Thyroid gland (tissue), 4 donors: Measurements from ENCODE around the gene SFXN2. TPM values are rescaled to one million over a fixed set of nuclear protein-coding genes. Genes with fewer than 3 reads are reported as not detected.
A peak's percentile ranks its signal among the peaks of the same experiment; 100 is the strongest.

Experiments used
- DNase-seq, 2 donors: peaks; one replicate each; pipeline ENCODE4 v3.0.0-alpha.2; 2019
- H3K27ac ChIP-seq, 3 donors: fragments of 200-600 bp; sonication (generic); 1 replicate in 2 of 3; 2 replicates in 1 of 3; pipeline ENCODE4 v1.5.1; 2016 to 2019; ENCODE audit warnings: mild to moderate bottlenecking in 1 of 3, moderate library complexity in 1 of 3
- H3K27me3 ChIP-seq: fragments of 200-600 bp; sonication (generic); one replicate; pipeline ENCODE4 v1.5.1; 2019
- H3K36me3 ChIP-seq, 2 donors: fragments of 200-600 bp; sonication (generic); one replicate each; pipeline ENCODE4 v1.5.1; 2016 to 2019
- H3K4me1 ChIP-seq, 2 donors: fragments of 200-600 bp; sonication (generic); one replicate each; pipeline ENCODE4 v1.5.1; 2017 to 2019
- H3K4me3 ChIP-seq, 3 donors: fragments of 200-600 bp; sonication (generic); replicated peaks in 1 of 3; 1 replicate in 2 of 3; 2 replicates in 1 of 3; pipeline ENCODE4 v1.5.1; 2016; ENCODE audit warnings: mild to moderate bottlenecking in 1 of 3
- H3K9me3 ChIP-seq: fragments of 200-600 bp; sonication (generic); one replicate; pipeline ENCODE4 v1.5.1; 2017
- POLR2A ChIP-seq, 2 donors: fragments of 450-650 bp; IDR thresholded peaks; one replicate each; pipeline ENCODE4 v1.6.1; 2017; ENCODE audit warnings: antibody characterized with exemption in 2 of 2, mild to moderate bottlenecking in 2 of 2, moderate library complexity in 1 of 2
- WGBS, 2 donors: methylation state at CpG; one replicate each; pipeline ENCODE4 v1.1.5; 2017; 5-methylcytosine and 5-hydroxymethylcytosine counted together
- intact Hi-C: fragments of 100-400 bp; cut with DNase I; formaldehyde crosslinking; loops from one replicate; pipeline ENCODE4 v1.15.1; 2023
- total RNA-seq, 4 donors: library from RNA; depleted of rRNA; stranded (reverse); fragments of >200 nt; gene quantifications; one replicate each; pipeline ENCODE4 v1.2.3, GENCODE V29; 2016
- TF ChIP-seq, protein P1 (sequence below), 6 experiments: fragments of 200-600 bp in 3 of 6; fragments of 450-650 bp in 3 of 6; sonication (generic) in 3 of 6; IDR thresholded peaks; one replicate each; pipeline ENCODE4 v1.5.1; 2016 to 2019; ENCODE audit warnings: antibody characterized with exemption in 6 of 6, mild to moderate bottlenecking in 2 of 6, inconsistent platforms in 1 of 6, moderate library complexity in 1 of 6

Gene SFXN2
- total RNA-seq, 4 donors from 2014 or later, result 5.1 to 38.4 (median 20.9) TPM

DNA sequence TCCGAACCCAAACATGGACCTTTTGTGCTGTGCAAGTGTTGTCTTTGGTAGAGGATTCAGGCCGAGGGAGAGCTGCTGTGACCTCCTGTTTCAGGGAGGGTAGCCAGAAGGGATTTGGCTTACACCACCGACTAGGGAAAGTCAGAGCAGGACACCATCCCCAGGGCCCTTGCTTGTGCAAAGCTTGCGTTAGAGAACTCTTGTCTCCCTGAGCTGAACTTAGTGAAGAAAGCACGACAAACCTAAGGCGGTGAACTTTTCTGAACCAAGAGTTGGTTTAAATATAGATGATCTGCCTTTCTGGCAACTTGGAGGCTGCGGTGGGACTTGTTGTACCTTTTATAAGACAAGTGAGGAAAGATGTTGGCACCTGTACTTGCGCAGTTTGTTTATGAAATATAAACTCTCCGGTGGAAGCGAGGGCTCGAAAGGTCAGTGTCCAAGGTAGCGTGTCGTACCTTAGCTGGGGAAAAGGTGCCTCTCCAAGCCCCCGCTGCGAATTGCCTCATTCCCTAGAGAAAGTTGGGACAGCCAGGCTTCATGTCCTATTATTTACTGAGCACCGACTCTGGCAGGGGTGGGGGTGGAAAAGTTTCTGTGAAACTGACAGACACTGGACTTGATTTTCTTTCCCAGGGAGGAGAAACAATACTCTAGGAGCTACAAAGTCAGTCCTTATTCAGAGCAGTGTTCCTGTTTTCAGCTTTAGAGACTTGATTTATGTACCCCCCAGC is 60.9 kb downstream of the SFXN2 start:
- TF ChIP-seq, protein P1, sequence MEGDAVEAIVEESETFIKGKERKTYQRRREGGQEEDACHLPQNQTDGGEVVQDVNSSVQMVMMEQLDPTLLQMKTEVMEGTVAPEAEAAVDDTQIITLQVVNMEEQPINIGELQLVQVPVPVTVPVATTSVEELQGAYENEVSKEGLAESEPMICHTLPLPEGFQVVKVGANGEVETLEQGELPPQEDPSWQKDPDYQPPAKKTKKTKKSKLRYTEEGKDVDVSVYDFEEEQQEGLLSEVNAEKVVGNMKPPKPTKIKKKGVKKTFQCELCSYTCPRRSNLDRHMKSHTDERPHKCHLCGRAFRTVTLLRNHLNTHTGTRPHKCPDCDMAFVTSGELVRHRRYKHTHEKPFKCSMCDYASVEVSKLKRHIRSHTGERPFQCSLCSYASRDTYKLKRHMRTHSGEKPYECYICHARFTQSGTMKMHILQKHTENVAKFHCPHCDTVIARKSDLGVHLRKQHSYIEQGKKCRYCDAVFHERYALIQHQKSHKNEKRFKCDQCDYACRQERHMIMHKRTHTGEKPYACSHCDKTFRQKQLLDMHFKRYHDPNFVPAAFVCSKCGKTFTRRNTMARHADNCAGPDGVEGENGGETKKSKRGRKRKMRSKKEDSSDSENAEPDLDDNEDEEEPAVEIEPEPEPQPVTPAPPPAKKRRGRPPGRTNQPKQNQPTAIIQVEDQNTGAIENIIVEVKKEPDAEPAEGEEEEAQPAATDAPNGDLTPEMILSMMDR (IDR thresholded peaks at IDR 0.05), result no peak
- peak in 1 of 2 donors; percentile 49 for TF ChIP-seq POLR2A (IDR thresholded peaks at IDR 0.05)
- intact Hi-C loops, result no loop called here
- Histone ChIP-seq H3K27ac (peak overlapping the region; percentile 96 to 99 (median 98)), H3K27me3 (no peaks in the 10 kb centered on the region), H3K4me3 (peak overlapping the region in 1 of 3 donors; percentile 21), H3K36me3 (no peaks in the 10 kb centered on the region), H3K4me1 (peaks cover 85 to 94% of the 10 kb centered on the region in 2 donors), H3K9me3 (no peaks in the 10 kb centered on the region)
- 13 to 24% methylated on average over 15 to 16 of the region's 16 CpGs for WGBS, 2 donors
- peak; percentile 95 to 96 for DNase-seq

DNA sequence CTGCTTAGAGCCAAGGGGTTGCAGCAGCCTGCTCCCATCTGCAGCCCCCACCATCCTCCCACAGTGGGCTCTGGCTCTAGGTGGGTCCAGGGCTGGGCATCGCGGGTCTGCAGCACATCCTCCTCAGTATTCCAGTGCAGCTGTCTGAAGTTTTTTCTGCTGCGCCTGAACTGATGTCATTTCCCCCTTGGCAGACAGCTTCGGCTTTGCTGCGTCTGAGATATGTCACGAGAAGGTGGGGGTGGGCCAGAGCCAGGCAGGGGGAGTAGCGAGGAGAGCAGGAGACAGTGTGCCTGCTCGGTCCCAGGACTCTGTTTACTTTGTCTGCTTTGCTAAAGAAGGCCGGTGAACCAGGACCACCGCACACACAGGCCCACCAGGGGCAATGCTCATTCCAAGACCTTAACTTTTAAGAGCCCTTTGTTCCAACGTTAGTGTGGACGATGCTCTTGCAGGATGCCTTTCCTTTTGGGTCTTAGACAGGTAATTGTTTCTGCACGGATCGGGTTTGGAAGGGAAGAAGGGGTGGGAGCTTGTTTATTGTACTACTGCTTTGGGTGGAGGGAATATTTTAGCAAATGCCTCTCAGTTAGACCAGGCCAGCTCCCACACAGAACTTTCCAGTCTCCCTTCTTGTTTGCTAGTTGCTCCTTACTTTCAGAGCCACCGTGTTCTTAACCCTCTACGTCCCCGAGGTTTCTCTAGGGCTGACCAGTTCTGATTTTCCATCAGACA is 61.7 kb downstream of the SFXN2 start:
- 5 to 8% methylated on average over 16 to 17 of the region's 17 CpGs for WGBS, 2 donors
- H3K9me3 ChIP-seq, result no peaks in the 10 kb centered on the region
- peak; percentile 85 to 90 for DNase-seq
- no peaks in the 10 kb centered on the region for H3K27me3 ChIP-seq
- H3K27ac ChIP-seq, result peak overlapping the region; percentile 96 to 99 (median 98)
- H3K4me3 ChIP-seq, result peak overlapping the region in 1 of 3 donors; percentile 21
- peaks cover 91 to 94% of the 10 kb centered on the region in 2 donors for H3K4me1 ChIP-seq
- intact Hi-C loops, result no loop called here
- H3K36me3 ChIP-seq, result no peaks in the 10 kb centered on the region
- TF ChIP-seq POLR2A (IDR thresholded peaks at IDR 0.05), result peak in 1 of 2 donors; percentile 50
- TF ChIP-seq, protein P1 (IDR thresholded peaks at IDR 0.05), result no peak

DNA sequence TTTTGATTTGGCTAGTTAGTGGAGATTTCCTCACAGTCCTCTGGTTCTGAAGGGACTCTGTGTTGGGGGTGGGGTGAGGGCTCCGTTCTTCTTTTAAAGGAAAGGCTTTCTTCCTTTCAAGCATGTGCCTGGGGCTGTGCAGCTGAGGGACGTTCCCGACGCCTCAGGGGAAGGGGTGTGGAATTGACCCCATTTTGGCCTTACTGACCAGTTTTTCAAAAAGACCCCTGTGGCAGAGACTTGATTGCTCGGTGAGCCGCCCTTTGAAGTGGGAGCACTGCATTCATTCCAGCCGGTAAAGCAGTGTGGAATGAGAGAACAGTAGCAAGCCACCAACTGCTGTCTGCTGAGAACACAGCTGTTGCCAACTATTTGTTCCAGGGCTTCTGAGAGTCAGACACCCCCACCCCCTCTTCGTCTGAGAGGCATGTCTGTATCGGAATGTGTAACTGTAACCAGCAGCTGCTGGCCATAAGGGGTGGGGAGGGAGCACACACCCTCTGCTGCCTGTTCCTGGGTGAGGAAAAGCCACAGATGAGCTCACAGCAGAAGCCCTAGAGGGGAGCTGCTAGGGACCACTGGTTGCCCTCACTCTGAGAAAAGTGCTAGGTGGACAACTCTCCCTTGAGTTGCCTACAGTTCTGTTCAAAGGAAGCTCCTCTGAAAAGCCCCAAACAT is 62.5 kb downstream of the SFXN2 start:
- peak overlapping the region; percentile 96 to 99 (median 98) for H3K27ac ChIP-seq
- H3K27me3 ChIP-seq, result no peaks in the 10 kb centered on the region
- WGBS, 2 donors, result 0 to 11% methylated on average over 8 to 9 of the region's 9 CpGs
- DNase-seq, result peak; percentile 97
- H3K4me3 ChIP-seq, result peak overlapping the region in 1 of 3 donors; percentile 21
- intact Hi-C loops, result no loop called here
- H3K36me3 ChIP-seq, result no peaks in the 10 kb centered on the region
- TF ChIP-seq, protein P1 (IDR thresholded peaks at IDR 0.05), result peak in 1 of 6 experiments; percentile 16
- peak in 1 of 2 donors; percentile 65 for TF ChIP-seq POLR2A (IDR thresholded peaks at IDR 0.05)
- H3K9me3 ChIP-seq, result no peaks in the 10 kb centered on the region
- peaks cover 91 to 94% of the 10 kb centered on the region in 2 donors for H3K4me1 ChIP-seq

DNA sequence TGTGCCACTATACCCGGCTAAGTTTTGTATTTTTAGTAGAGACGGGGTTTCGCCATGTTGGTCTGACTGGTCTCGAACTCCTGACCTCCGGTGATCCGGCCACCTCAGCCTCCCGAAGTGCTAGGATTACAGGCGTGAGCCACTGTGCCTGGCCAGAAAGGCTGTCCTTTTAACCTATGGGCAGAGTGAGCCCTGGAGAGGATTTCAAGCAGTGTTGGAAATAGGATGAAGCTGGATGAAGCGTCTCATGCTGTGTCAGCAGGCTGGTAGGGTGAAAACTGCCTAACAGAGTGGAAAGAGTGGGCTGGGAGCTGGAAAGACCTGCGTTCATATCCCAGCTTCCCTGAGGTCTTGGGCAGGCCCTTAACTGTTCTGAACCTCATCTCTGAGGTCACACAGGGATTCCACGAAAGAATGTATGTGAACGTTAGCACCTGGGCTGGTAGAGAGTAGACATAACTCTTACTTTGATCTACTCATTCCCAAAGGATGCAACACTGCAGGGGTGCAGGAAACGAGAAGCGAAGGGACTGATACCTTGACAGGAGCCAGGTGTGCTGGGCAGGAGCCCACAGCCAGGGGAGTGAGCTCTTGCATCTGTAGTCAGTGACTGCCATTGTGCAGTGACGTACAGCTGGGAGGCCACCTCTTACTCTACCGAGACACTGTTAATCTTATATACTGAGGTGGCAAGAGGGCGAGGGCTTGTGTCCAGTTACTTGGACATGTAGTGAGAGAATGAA is 63.4 kb downstream of the SFXN2 start:
- intact Hi-C loops, result no loop called here
- peak overlapping the region in 1 of 3 donors; percentile 21 for H3K4me3 ChIP-seq
- 73 to 76% methylated on average over 13 to 17 of the region's 17 CpGs for WGBS, 2 donors

More for the DNA sequence above, 63.4 kb downstream of the SFXN2 start:
- H3K27ac ChIP-seq, result peak overlapping the region; percentile 96 to 99 (median 98)
- peaks cover 96 to 97% of the 10 kb centered on the region in 2 donors for H3K4me1 ChIP-seq
- H3K9me3 ChIP-seq, result no peaks in the 10 kb centered on the region
- no peaks in the 10 kb centered on the region for H3K36me3 ChIP-seq
- TF ChIP-seq, protein P1 (IDR thresholded peaks at IDR 0.05), result no peak
- no peak for TF ChIP-seq POLR2A (IDR thresholded peaks at IDR 0.05)
- no peak for DNase-seq
- H3K27me3 ChIP-seq, result no peaks in the 10 kb centered on the region
